H9 (cell line): ENCODE results near the gene FAM76A. TPM values are rescaled to one million over a fixed set of nuclear protein-coding genes. Genes with fewer than 3 reads are reported as not detected.

Source experiments
- DNase-seq: peaks from one replicate; pipeline ENCODE4 v3.0.0-alpha.2; 2017
- H2AFZ ChIP-seq: one replicate; pipeline ENCODE4 v1.6.1; 2013; ENCODE audit warnings: mild to moderate bottlenecking, low read length, control low read depth, moderate library complexity
- H2AK5ac ChIP-seq: 2 replicates; pipeline ENCODE4 v1.6.1; 2013; ENCODE audit warnings: low read length, control low read depth, mixed read lengths; ENCODE audit not compliant: insufficient read length
- H2BK120ac ChIP-seq: one replicate; pipeline ENCODE4 v1.6.1; 2013; ENCODE audit warnings: low read depth, mild to moderate bottlenecking, low read length, control low read depth, inconsistent platforms; ENCODE audit not compliant: poor library complexity, severe bottlenecking
- H2BK12ac ChIP-seq: 2 replicates; pipeline ENCODE4 v1.6.1; 2013; ENCODE audit warnings: low read length, control low read depth, mixed read lengths, low read depth; ENCODE audit not compliant: insufficient read length
- H2BK15ac ChIP-seq: 2 replicates; pipeline ENCODE4 v1.6.1; 2013; ENCODE audit warnings: low read depth, low read length, control low read depth
- H2BK20ac ChIP-seq: one replicate; pipeline ENCODE4 v1.6.1; 2013; ENCODE audit warnings: low read depth, mild to moderate bottlenecking, low read length, control low read depth, inconsistent platforms; ENCODE audit not compliant: poor library complexity, severe bottlenecking
- H2BK5ac ChIP-seq: 2 replicates; pipeline ENCODE4 v1.6.1; 2013; ENCODE audit warnings: low read length, control low read depth, mixed read lengths; ENCODE audit not compliant: insufficient read length
- H3K14ac ChIP-seq: 2 replicates; pipeline ENCODE4 v1.6.1; 2013; ENCODE audit warnings: low read length, control low read depth; ENCODE audit not compliant: insufficient read depth
- H3K18ac ChIP-seq: 2 replicates; pipeline ENCODE4 v1.6.1; 2013; ENCODE audit warnings: low read depth, mild to moderate bottlenecking, mixed read lengths, low read length, control low read depth; ENCODE audit not compliant: insufficient read length
- H3K23ac ChIP-seq: 2 replicates; pipeline ENCODE4 v1.6.1; 2013; ENCODE audit warnings: low read length, control low read depth, mixed read lengths, low read depth; ENCODE audit not compliant: insufficient read length
- H3K23me2 ChIP-seq: 2 replicates; pipeline ENCODE4 v1.6.1; 2013; ENCODE audit warnings: low read depth, mild to moderate bottlenecking, mixed read lengths, low read length, control low read depth; ENCODE audit not compliant: insufficient read length, poor library complexity, severe bottlenecking
- H3K27ac ChIP-seq: 2 replicates; pipeline ENCODE4 v1.5.1; 2013; ENCODE audit warnings: low read length, control low read depth, mixed read lengths, low read depth; ENCODE audit not compliant: insufficient read length
- H3K27me3 ChIP-seq: 2 replicates; pipeline ENCODE4 v1.6.1; 2013; ENCODE audit warnings: low read length, control low read depth, inconsistent platforms; ENCODE audit not compliant: insufficient read depth
- H3K4ac ChIP-seq: 2 replicates; pipeline ENCODE4 v1.6.1; 2013; ENCODE audit warnings: low read depth, mild to moderate bottlenecking, control low read depth, inconsistent platforms, low read length, moderate library complexity
- H3K4me1 ChIP-seq: 2 replicates; pipeline ENCODE4 v1.6.1; 2013; ENCODE audit warnings: low read length, control low read depth, inconsistent platforms; ENCODE audit not compliant: insufficient read depth
- H3K4me2 ChIP-seq: 2 replicates; pipeline ENCODE4 v1.6.1; 2013; ENCODE audit warnings: low read length, control low read depth, mixed read lengths; ENCODE audit not compliant: insufficient read length, insufficient read depth
- H3K56ac ChIP-seq: 2 replicates; pipeline ENCODE4 v1.6.1; 2013; ENCODE audit warnings: low read depth, mild to moderate bottlenecking, mixed read lengths, low read length, control low read depth; ENCODE audit not compliant: insufficient read length
- H3K79me1 ChIP-seq: 2 replicates; pipeline ENCODE4 v1.6.1; 2013; ENCODE audit warnings: low read depth, mild to moderate bottlenecking, moderate library complexity, low read length, control low read depth, inconsistent platforms; ENCODE audit not compliant: insufficient read depth, poor library complexity, severe bottlenecking
- H3K79me2 ChIP-seq: 2 replicates; pipeline ENCODE4 v1.6.1; 2013; ENCODE audit warnings: low read length, control low read depth, inconsistent platforms; ENCODE audit not compliant: insufficient read depth
- H3K9ac ChIP-seq: 2 replicates; pipeline ENCODE4 v1.6.1; 2013; ENCODE audit warnings: low read length, control low read depth, mixed read lengths; ENCODE audit not compliant: insufficient read length; ENCODE audit errors: extremely low read depth
- H3K9me3 ChIP-seq: one replicate; pipeline ENCODE4 v1.6.1; 2013; ENCODE audit warnings: low read depth, low read length, inconsistent platforms; ENCODE audit not compliant: control insufficient read depth
- H3T11ph ChIP-seq: one replicate; pipeline ENCODE4 v1.6.1; 2013; ENCODE audit warnings: mild to moderate bottlenecking, low read length, control low read depth, inconsistent platforms
- H4K20me1 ChIP-seq: one replicate; pipeline ENCODE4 v1.6.1; 2013; ENCODE audit not compliant: control insufficient read depth, insufficient read length, insufficient read depth
- H4K5ac ChIP-seq: 2 replicates; pipeline ENCODE4 v1.6.1; 2013; ENCODE audit warnings: low read depth, mild to moderate bottlenecking, mixed read lengths, low read length, control low read depth; ENCODE audit not compliant: insufficient read length
- H4K8ac ChIP-seq: replicated peaks from 2 replicates; pipeline ENCODE4 v1.6.1; 2013; ENCODE audit warnings: low read length, control low read depth, mixed read lengths, low read depth; ENCODE audit not compliant: insufficient read length
- H4K91ac ChIP-seq: 2 replicates; pipeline ENCODE4 v1.6.1; 2013; ENCODE audit warnings: low read depth, mild to moderate bottlenecking, moderate library complexity, mixed read lengths, low read length, control low read depth; ENCODE audit not compliant: insufficient read length
- H3K27ac Mint-ChIP-seq, 3 experiments: 2 replicates in 2 of 3; 3 replicates in 1 of 3; pipeline ENCODE4 v1.8.0; 2020 to 2021; ENCODE audit warnings: mixed read lengths in 3 of 3, mild to moderate bottlenecking in 1 of 3, moderate library complexity in 1 of 3
- H3K27me3 Mint-ChIP-seq: 2 replicates; pipeline ENCODE4 v1.8.0; 2021; ENCODE audit warnings: low read depth, mild to moderate bottlenecking, moderate library complexity, mixed read lengths
- H3K36me3 Mint-ChIP-seq, 3 experiments: 2 replicates in 2 of 3; 3 replicates in 1 of 3; pipeline ENCODE4 v1.8.0; 2020 to 2021; ENCODE audit warnings: low read depth in 3 of 3, mixed read lengths in 3 of 3; ENCODE audit not compliant: insufficient read depth in 1 of 3
- H3K4me1 Mint-ChIP-seq, 2 experiments: 2 replicates each; pipeline ENCODE4 v1.8.0; 2020; ENCODE audit warnings: mixed read lengths in 2 of 2
- H3K4me3 Mint-ChIP-seq, 2 experiments: 2 replicates in 1 of 2; 3 replicates in 1 of 2; pipeline ENCODE4 v1.8.0; 2020 to 2021; ENCODE audit warnings: mild to moderate bottlenecking in 2 of 2, mixed read lengths in 2 of 2, moderate library complexity in 1 of 2
- H3K9me3 Mint-ChIP-seq, 2 experiments: 2 replicates in 1 of 2; 3 replicates in 1 of 2; pipeline ENCODE4 v1.8.0; 2020; ENCODE audit warnings: mild to moderate bottlenecking in 2 of 2, mixed read lengths in 2 of 2, moderate library complexity in 1 of 2
- WGBS: extraction: QIAGEN DNeasy Blood & Tissue Kit; methylation state at CpG from one replicate; pipeline ENCODE4 v1.1.7; 2013; ENCODE audit warnings: missing lambda C conversion rate, low lambda C conversion rate, mixed read lengths; ENCODE audit not compliant: insufficient read length; ENCODE audit errors: extremely low coverage; 5-methylcytosine and 5-hydroxymethylcytosine counted together
- total RNA-seq: library from RNA; stranded (reverse); gene quantifications from 2 replicates; pipeline ENCODE4 v1.2.1, GENCODE V29; 2021
- TF ChIP-seq, protein P1 (sequence below): fragments of 200-600 bp; sonication (generic); conservative IDR thresholded peaks from 3 replicates; pipeline ENCODE4 v1.8.0; 2021; ENCODE audit warnings: antibody characterized with exemption, mild to moderate bottlenecking

The FAM76A gene
- total RNA-seq, 1 experiment from 2014 or later: 10.6 TPM

DNA sequence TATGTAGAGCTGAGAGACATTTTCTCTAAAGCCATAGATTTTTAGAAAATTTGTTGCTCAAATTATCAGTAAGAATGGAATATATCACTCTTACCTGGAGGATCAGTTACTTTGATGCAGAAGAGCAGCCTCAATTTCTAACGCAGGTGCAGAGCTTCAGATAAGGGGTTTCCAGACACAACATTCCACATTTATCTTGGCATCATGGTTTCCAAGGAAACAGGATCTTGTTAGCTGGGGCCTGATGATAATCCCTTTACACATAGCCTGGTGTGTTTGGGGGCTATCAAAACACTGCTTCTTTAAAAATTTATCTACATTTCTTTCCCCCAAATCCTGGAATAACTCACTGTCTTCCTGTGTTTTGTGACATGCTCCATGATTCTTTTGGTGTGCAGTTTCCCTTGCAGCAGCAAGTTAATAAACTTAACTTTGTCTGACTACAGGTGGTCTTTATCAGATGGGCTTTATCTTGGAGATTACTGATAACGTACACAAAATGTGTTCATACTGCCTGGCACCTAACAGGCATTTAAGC, 44.6 kb downstream of the FAM76A start:
- H3K27ac ChIP-seq: no peak overlapping the region
- no peak overlapping the region for H3K4me3 Mint-ChIP-seq
- no peak overlapping the region for H2BK12ac ChIP-seq
- H2BK15ac ChIP-seq: no peak overlapping the region
- H3K4ac ChIP-seq: no peak overlapping the region
- H3K27me3 ChIP-seq: no peaks in the 10 kb centered on the region; the same call in 1 of the 2 replicates
- no CpG with 5 or more reads among the region's 2 CpGs for WGBS
- H3K56ac ChIP-seq: no peak overlapping the region
- H3K36me3 Mint-ChIP-seq: no peaks in the 10 kb centered on the region; a peak in 1 of 7 replicates
- no peak for DNase-seq
- no peak overlapping the region for H3K9ac ChIP-seq
- H3K4me1 ChIP-seq: no peaks in the 10 kb centered on the region
- no peak overlapping the region for H3K23ac ChIP-seq
- H3K23me2 ChIP-seq: peaks cover 7% of the 10 kb centered on the region
- H4K20me1 ChIP-seq: no peaks in the 10 kb centered on the region
- H2AK5ac ChIP-seq: no peak overlapping the region
- no peak overlapping the region for H2BK120ac ChIP-seq
- H3K79me2 ChIP-seq: no peaks in the 10 kb centered on the region
- TF ChIP-seq, protein P1, sequence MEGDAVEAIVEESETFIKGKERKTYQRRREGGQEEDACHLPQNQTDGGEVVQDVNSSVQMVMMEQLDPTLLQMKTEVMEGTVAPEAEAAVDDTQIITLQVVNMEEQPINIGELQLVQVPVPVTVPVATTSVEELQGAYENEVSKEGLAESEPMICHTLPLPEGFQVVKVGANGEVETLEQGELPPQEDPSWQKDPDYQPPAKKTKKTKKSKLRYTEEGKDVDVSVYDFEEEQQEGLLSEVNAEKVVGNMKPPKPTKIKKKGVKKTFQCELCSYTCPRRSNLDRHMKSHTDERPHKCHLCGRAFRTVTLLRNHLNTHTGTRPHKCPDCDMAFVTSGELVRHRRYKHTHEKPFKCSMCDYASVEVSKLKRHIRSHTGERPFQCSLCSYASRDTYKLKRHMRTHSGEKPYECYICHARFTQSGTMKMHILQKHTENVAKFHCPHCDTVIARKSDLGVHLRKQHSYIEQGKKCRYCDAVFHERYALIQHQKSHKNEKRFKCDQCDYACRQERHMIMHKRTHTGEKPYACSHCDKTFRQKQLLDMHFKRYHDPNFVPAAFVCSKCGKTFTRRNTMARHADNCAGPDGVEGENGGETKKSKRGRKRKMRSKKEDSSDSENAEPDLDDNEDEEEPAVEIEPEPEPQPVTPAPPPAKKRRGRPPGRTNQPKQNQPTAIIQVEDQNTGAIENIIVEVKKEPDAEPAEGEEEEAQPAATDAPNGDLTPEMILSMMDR: no peak
- no peak overlapping the region for H3K14ac ChIP-seq
- no peak overlapping the region for H2BK20ac ChIP-seq
- no peak overlapping the region for H4K8ac ChIP-seq
- H3K27ac Mint-ChIP-seq: no peak overlapping the region
- H3K4me2 ChIP-seq: no peak overlapping the region
- no peak overlapping the region for H4K91ac ChIP-seq
- no peaks in the 10 kb centered on the region for H3K79me1 ChIP-seq
- H2AFZ ChIP-seq: no peak overlapping the region
- no peak overlapping the region for H4K5ac ChIP-seq
- H3T11ph ChIP-seq: no peak overlapping the region
- H3K9me3 Mint-ChIP-seq: no peaks in the 10 kb centered on the region; a peak in 1 of 5 replicates
- H3K18ac ChIP-seq: no peak overlapping the region
- no peak overlapping the region for H2BK5ac ChIP-seq
- peaks cover 9 to 13% of the 10 kb centered on the region in 2 experiments for H3K4me1 Mint-ChIP-seq
- H3K9me3 ChIP-seq: no peaks in the 10 kb centered on the region
- H3K27me3 Mint-ChIP-seq: no peaks in the 10 kb centered on the region; the same call in 1 of the 2 replicates
